Stomach (tissue), 9 donors: ENCODE data around the gene COLGALT1. TPM values are rescaled to one million over a fixed set of nuclear protein-coding genes. Genes with fewer than 3 reads are reported as not detected.
"Not testable (repeated sequence)": the region's sequence is repeated elsewhere in the genome, so short reads cannot be mapped to it uniquely, and the experiment has no call there.

ENCODE experiments used
- DNase-seq, 2 donors: peaks; one replicate each; pipeline versions ENCODE4 v3.0.0 to v3.0.0-alpha.2; 2013 to 2019
- H3K27ac ChIP-seq, 5 donors: fragments of 200-600 bp in 4 of 5; sonication (generic) in 4 of 5; one replicate each; pipeline ENCODE4 v1.5.1; 2013 to 2019; ENCODE audit warnings: mild to moderate bottlenecking in 1 of 5, moderate library complexity in 1 of 5
- H3K27me3 ChIP-seq, 3 donors: fragments of 200-600 bp; sonication (generic); one replicate each; pipeline ENCODE4 v1.5.1; 2017 to 2019; ENCODE audit warnings: mixed run types in 1 of 3
- H3K36me3 ChIP-seq, 4 donors: fragments of 200-600 bp; sonication (generic); 1 replicate in 3 of 4; 2 replicates in 1 of 4; pipeline ENCODE4 v1.5.1; 2016 to 2019
- H3K4me1 ChIP-seq, 4 donors: fragments of 200-600 bp; sonication (generic); one replicate each; pipeline ENCODE4 v1.5.1; 2016 to 2019
- H3K4me3 ChIP-seq, 4 donors: fragments of 200-600 bp; sonication (generic) in 3 of 4; one replicate each; pipeline ENCODE4 v1.5.1; 2016 to 2019; ENCODE audit warnings: mild to moderate bottlenecking in 1 of 4
- H3K9me3 ChIP-seq, 4 donors: fragments of 200-600 bp; sonication (generic); one replicate each; pipeline ENCODE4 v1.5.1; 2016 to 2019
- EP300 ChIP-seq: sonication (generic); formaldehyde crosslinking; IDR thresholded peaks from one replicate; pipeline ENCODE4 v1.6.1; 2017; ENCODE audit warnings: antibody characterized with exemption
- POLR2A ChIP-seq, 4 donors: fragments of 450-650 bp; IDR thresholded peaks; one replicate each; pipeline ENCODE4 v1.6.1; 2016; ENCODE audit warnings: antibody characterized with exemption in 4 of 4, control low read depth in 2 of 4, mild to moderate bottlenecking in 1 of 4, moderate library complexity in 1 of 4
- POLR2AphosphoS5 ChIP-seq, 3 donors: sonication (generic); formaldehyde crosslinking; IDR thresholded peaks; one replicate each; pipeline ENCODE4 v1.6.1; 2016; ENCODE audit warnings: antibody characterized with exemption in 3 of 3
- WGBS, 5 donors: extraction: QIAGEN DNeasy Blood & Tissue Kit in 3 of 5; methylation state at CpG; one replicate each; pipeline versions ENCODE4 v1.1.5 to v1.1.7; 2013 to 2018; 5-methylcytosine and 5-hydroxymethylcytosine counted together
- intact Hi-C: fragments of 100-400 bp; cut with DNase I; formaldehyde crosslinking; loops from one replicate; pipeline ENCODE4 v1.15.1; 2023; ENCODE audit warnings: low total_unique reads
- polyA plus RNA-seq, 3 donors: library from polyadenylated mRNA; stranded (reverse); fragments of 200-250 nt; gene quantifications; one replicate each; pipeline ENCODE4 v1.2.3, GENCODE V29; 2013
- total RNA-seq, 5 donors: library from RNA; depleted of rRNA; stranded (reverse); fragments of >200 nt; gene quantifications; one replicate each; pipeline versions ENCODE4 v1.1.0 to v1.2.3, GENCODE V29; 2014 to 2016
- TF ChIP-seq, protein P1 (sequence below), 7 experiments: fragments of 450-650 bp in 4 of 7; fragments of 200-600 bp in 3 of 7; sonication (generic) in 3 of 7; IDR thresholded peaks; one replicate each; pipeline ENCODE4 v1.5.1; 2016 to 2019; ENCODE audit warnings: antibody characterized with exemption in 7 of 7, control low read depth in 2 of 7, mild to moderate bottlenecking in 1 of 7
- donor health status: healthy with polysubstance abuse.
- donor health status: Bipolar disorder and iron deficiency.
- donor health status: healthy.

Gene COLGALT1
- total and polyA plus RNA-seq, 8 donors = 15.1 to 273 (median 36.7) TPM

DNA sequence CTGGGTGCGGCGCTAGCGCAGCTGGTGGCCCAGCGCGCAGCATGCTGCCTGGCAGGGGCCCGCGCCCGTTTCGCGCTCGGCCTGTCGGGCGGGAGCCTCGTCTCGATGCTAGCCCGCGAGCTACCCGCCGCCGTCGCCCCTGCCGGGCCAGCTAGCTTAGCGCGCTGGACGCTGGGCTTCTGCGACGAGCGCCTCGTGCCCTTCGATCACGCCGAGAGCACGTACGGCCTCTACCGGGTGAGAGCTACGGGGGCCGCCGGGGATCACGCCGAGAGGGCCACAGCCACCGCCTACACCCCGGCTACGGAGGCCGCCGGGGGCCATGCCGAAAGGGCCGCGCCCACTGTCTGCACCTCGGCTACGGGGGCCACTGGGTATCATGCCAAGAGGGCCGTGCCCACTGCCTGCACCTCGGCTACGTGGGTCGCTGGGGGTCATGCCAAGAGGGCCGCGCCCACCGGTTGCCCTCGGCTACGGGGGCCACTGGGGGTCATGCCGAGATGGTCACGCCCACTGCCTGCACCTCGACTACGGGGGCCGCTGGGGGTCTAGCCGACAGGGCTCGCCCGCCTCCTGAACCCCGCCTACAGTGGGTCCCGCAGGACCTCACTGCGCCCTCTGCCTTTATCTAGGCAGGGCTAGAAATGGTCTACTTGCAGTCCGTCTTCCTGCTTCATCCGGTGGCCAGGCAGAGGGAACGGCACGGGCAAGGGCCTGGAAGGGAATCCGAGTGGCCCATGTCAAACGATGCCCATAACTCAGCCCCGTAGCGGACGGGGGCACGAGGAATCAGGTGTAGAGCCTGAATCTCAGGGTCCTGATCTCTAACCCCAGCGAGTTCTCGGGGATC is 43.5 kb upstream of the COLGALT1 start:
- Histone ChIP-seq H3K4me3 (peak overlapping the region; percentile 62 to 93 (median 88)), H3K36me3 (peaks cover 7 to 14% (median 13%) of the 10 kb centered on the region in 4 donors), H3K4me1 (peaks cover 20 to 54% (median 40%) of the 10 kb centered on the region in 4 donors), H3K9me3 (peaks cover 0 to 1% (median under 1%) of the 10 kb centered on the region in 4 donors), H3K27ac (peak overlapping the region; percentile 90 to 100 (median 99)), H3K27me3 (no peaks in the 10 kb centered on the region)
- intact Hi-C loops = no loop called here
- peak; percentile 85 to 96 for DNase-seq
- WGBS, 5 donors = 1 to 2% (median 1%) methylated on average over 12 to 82 of the region's 82 CpGs
- TF ChIP-seq POLR2A (IDR thresholded peaks at IDR 0.05) (peak in 1 of 4 donors; percentile 47), EP300 (no peak), POLR2AphosphoS5 (IDR thresholded peaks at IDR 0.05) (peak; percentile 33 to 51 (median 47))
- TF ChIP-seq, protein P1, sequence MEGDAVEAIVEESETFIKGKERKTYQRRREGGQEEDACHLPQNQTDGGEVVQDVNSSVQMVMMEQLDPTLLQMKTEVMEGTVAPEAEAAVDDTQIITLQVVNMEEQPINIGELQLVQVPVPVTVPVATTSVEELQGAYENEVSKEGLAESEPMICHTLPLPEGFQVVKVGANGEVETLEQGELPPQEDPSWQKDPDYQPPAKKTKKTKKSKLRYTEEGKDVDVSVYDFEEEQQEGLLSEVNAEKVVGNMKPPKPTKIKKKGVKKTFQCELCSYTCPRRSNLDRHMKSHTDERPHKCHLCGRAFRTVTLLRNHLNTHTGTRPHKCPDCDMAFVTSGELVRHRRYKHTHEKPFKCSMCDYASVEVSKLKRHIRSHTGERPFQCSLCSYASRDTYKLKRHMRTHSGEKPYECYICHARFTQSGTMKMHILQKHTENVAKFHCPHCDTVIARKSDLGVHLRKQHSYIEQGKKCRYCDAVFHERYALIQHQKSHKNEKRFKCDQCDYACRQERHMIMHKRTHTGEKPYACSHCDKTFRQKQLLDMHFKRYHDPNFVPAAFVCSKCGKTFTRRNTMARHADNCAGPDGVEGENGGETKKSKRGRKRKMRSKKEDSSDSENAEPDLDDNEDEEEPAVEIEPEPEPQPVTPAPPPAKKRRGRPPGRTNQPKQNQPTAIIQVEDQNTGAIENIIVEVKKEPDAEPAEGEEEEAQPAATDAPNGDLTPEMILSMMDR (IDR thresholded peaks at IDR 0.05) = peak in 1 of 7 experiments; percentile 10

DNA sequence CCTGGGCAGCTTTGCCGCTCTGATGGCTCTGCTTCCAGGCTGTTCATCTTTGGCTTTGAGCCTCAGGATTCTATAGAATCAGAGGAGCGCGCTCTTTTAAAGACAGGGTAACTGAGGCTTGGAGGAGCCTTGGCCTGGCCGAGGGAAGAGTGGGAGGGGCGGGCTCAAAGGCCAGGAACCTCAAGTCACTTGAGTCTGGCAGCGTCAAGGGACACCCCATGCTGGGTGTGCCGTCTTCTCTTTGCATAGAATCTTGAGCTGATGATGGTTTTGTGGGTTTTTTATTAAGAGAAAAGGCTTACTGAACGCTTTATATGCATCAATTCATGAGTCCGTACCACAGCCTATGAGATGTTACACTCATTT is 42.9 kb upstream of the COLGALT1 start:
- DNase-seq = no peak
- Histone ChIP-seq H3K9me3 (peaks cover 2 to 7% (median 5%) of the 10 kb centered on the region in 4 donors), H3K27ac (peak overlapping the region; percentile 90 to 100 (median 99)), H3K36me3 (peaks cover 13 to 20% (median 19%) of the 10 kb centered on the region in 4 donors), H3K27me3 (no peaks in the 10 kb centered on the region), H3K4me3 (peak overlapping the region; percentile 62 to 93 (median 88)), H3K4me1 (peaks cover 20 to 51% (median 40%) of the 10 kb centered on the region in 4 donors)
- intact Hi-C loops = no loop called here
- 47 to 55% (median 50%) methylated on average over 9 of the region's 9 CpGs for WGBS, 5 donors
- no peak for TF ChIP-seq POLR2A (IDR thresholded peaks at IDR 0.05)
- TF ChIP-seq POLR2AphosphoS5 (IDR thresholded peaks at IDR 0.05) = no peak
- TF ChIP-seq, protein P1 (IDR thresholded peaks at IDR 0.05) = no peak
- TF ChIP-seq EP300 = no peak

DNA sequence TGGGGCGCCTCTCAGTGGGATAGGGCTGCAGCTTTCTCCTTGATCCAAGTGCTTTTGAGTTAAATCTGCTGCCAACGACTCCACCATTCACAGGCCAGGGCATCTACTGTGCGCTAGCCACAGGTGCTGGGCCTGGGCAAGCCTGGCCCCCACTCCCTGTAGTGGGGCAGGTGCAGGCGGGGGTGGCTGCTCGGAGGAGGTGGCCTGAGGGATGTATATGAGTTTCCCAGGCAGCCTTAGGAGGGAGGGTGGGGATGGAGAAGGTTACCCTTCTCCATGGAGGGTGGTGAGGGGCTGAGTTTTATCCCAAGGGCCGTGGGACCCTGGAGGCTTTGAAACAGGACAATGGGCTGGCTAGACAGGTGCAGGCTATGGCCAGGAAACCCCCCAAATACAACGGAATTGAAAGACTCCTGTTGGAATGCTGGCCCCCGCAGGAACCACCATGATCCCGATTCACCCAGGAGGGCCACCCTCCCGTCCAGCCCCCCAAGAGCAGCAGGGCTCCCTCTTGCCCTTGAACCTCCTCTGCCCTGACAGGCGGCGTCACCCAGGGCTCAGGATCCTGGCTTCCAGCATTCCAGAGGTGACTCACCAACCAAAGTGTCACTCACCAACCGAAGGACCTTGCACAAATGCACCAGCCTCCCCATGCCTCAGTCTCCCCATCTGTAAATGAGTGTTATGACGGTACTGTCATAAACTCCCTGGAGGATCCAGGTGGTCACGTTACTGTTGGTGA is 39.9 kb upstream of the COLGALT1 start:
- no peak for DNase-seq
- H3K9me3 ChIP-seq = peaks cover 4 to 18% (median 13%) of the 10 kb centered on the region in 4 donors
- 86 to 100% (median 91%) methylated on average over 4 to 15 of the region's 15 CpGs for WGBS, 5 donors
- H3K27ac ChIP-seq = no peak overlapping the region
- H3K4me1 ChIP-seq = peaks cover 10 to 22% (median 18%) of the 10 kb centered on the region in 4 donors
- intact Hi-C loops = no loop called here
- no peak for TF ChIP-seq POLR2AphosphoS5 (IDR thresholded peaks at IDR 0.05)
- TF ChIP-seq POLR2A (IDR thresholded peaks at IDR 0.05) = no peak
- peaks cover 19 to 48% (median 47%) of the 10 kb centered on the region in 4 donors for H3K36me3 ChIP-seq
- no peaks in the 10 kb centered on the region for H3K27me3 ChIP-seq
- no peak overlapping the region for H3K4me3 ChIP-seq

DNA sequence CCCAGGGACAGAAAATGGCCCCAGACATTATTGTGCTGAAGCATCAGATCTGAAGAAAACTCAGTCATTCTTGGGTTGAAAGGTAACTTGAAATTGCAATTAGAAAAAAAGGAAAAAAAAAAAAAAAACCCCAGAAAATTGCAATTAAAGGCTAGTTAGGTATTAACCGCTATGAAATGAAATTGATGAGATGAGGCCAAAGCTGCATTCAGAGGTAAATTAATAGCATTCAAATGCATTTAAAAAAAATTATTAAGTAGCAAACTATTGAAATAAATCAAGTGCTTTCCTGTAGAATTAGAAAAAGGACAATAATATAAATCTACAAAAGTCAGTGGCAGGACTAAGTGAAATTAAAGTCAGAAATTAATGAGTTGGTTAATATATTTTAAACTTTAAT is 37.6 kb upstream of the COLGALT1 start:
- no peak for DNase-seq

DNA sequence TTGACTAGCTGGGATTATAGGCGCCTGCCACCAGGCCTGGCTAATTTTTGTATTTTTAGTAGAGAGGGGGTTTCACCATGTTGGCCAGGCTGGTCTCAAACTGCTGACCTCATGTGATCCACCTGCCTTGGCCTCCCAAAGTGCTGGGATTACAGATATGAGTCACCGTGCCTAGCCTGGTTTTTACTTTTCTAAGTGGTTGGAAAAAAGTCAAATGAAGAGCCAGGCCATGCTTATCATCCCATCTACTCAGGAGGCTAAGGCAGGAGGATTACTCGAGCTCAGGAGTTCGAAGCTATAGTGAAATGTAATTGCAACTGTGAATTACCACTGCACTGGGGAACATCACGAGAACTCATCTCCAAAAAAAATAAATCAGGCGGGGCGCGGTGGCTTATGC is 36.8 kb upstream of the COLGALT1 start:
- H3K27ac ChIP-seq, intact Hi-C loops, H3K27me3 ChIP-seq, DNase-seq, H3K4me3 ChIP-seq: not testable (repeated sequence)
- H3K4me1 ChIP-seq = peaks cover 0 to 15% (median 14%) of the 10 kb centered on the region in 4 donors
- H3K36me3 ChIP-seq = peaks cover 22 to 58% (median 57%) of the 10 kb centered on the region in 4 donors
- 89 to 96% (median 91%) methylated on average over 8 of the region's 8 CpGs for WGBS, 5 donors
- H3K9me3 ChIP-seq = peaks cover 4 to 18% (median 13%) of the 10 kb centered on the region in 4 donors

More for the DNA sequence above, 37.6 kb upstream of the COLGALT1 start:
- Histone ChIP-seq H3K9me3 (peaks cover 4 to 18% (median 13%) of the 10 kb centered on the region in 4 donors), H3K4me3 (no peak overlapping the region), H3K27me3 (no peaks in the 10 kb centered on the region), H3K27ac (no peak overlapping the region), H3K36me3 (peaks cover 22 to 58% (median 57%) of the 10 kb centered on the region in 4 donors), H3K4me1 (peaks cover under 1 to 15% (median 9%) of the 10 kb centered on the region in 4 donors)
- no peak for TF ChIP-seq POLR2A (IDR thresholded peaks at IDR 0.05)
- no peak for TF ChIP-seq EP300
- TF ChIP-seq POLR2AphosphoS5 (IDR thresholded peaks at IDR 0.05) = no peak
- TF ChIP-seq, protein P1 (IDR thresholded peaks at IDR 0.05) = no peak
- intact Hi-C loops = no loop called here
- WGBS, 5 donors = 88 to 100% (median 98%) methylated on average over 1 of the region's 1 CpG
